Hematopoietic multipotent progenitor cell treated with erythropoietin and hydrocortisone succinate and interleukin-3 and kit ligand, for 4 days (in vitro differentiated cells): ENCODE measurements around the gene RNASEH2A.
"Not testable (repeated sequence)": the region's sequence is repeated elsewhere in the genome, so short reads cannot be mapped to it uniquely, and the experiment has no call there.

Experiments
- DNase-seq: peaks from one replicate; pipeline ENCODE4 v3.0.0-alpha.2; 2015

Gene RNASEH2A

GRCh38 chr19:12794196-12794941 lies 12.0 kb upstream of the RNASEH2A start:
- peak; percentile 29 for DNase-seq

- DNase-seq: no peak
Observed at GRCh38 chr19:12794971-12795381, 11.4 kb upstream of the RNASEH2A start.

DNA sequence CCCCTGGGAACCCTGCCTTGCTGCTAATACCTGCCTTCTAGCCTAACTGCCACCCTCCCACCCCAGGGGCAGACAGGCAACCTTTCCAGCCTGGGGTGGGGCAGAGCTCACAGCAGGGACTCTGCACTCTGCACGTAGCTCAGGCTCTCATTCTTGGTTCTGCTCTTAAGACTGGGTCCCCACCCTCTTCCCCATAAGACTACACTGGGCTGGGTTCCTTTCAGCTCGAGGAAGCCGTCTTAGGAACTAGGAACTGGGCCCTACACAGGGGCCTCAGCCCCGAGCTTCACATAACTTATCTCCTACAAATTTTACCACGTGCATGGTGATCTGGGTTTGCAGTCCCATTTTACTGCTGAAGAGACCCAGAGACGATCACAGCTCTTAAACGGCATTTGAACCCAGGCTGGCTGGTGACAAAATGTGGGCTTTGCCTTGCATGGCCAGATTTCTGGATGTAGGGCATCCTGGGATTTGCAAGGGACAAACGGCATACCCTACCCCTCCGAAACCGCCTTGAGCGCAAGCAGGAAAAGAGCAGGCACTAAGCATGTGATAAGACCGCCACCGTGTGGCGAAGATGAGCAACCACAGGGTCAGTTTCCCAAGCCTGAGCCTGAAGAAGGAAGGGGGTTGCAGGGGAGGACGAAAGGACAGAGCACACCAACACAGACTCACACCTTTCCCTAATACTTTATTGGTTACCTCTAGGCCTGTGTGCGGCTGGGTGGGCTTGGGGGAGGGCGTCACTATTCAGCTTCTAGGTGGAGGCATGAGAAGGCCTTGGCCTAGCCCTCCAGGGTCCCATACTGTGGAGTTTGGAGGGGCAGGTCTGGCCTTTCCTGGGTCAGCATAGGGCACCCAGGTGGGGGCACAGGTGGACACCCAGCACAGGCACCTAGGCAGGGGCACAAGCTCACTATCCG lies 10.0 kb upstream of the RNASEH2A start:
- DNase-seq: peak; percentile 92

DNA sequence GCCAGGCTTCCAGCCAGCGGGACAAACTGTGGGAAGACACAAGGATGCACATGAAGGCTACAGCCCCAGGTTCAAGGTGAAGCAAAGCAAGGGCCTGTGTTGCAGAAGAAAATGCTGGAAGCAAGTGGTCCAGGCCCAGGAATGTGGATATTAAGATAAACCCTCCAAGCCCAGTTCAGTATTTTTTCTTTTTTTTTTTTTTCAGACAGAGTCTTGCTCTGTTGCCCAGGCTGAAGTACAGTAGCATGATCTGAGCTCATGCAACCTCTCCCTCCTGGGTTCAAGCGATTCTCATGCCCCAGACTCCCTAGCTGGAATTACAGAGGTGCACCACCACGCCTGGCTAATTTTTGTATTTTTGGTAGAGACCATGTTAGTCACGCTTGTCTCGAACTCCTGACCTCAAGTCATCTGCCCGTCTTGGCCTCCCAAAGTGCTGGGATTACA lies 9.2 kb upstream of the RNASEH2A start:
- DNase-seq: no peak

DNA sequence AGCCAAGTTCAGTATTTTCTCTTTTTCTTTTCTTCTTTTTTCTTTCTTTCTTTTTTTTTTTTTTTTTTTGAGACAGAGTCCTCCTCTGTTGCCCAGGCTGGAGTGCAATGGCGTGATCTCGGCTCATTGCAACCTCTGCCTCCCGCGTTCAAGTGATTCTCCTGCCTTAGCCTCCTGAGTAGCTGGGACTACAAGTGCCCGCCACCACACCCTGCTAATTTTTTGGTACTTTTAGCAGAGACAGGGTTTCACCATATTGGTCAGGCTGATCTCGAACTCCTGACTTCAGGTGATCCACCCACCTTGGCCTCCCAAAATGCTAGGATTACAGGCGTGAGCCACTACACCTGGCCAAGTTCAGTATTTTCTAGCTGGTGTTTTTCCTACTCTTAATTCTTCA lies 8.8 kb upstream of the RNASEH2A start:
- DNase-seq: not testable (repeated sequence)

DNA sequence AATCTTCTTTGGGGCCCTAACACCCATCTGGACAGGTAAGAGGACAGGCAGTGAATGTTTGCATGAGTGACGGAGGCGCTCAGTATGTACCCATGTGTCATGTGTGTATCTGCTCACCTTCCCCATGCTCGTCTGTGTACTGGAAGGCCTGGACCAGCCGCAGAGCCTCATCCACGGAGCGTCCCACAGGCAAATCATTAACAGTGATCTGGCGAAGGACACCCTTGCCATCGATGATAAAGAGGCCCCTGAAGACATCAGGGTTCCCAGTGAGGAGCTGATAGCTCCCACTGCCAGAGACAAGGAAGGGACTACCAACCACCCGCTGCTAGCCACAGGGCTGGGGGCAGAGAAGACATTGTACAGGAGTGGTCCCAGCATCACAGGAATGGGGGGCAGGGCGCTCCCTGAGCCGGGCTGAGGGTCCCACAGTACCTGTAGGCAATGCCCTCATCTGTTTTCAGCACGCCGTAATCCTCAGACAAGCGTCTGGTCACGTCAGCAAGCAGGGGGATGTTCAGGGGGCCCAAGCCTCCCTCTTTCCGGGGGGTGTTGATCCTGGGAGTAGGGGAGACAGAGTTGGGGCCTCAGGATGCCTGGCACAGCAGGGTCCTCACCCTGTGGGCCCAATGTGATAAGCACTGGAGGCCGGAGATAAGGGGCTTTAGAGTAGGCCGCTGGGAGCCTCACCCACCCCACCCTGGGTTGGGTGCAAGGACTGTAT lies 6.5 kb upstream of the RNASEH2A start:
- DNase-seq: peak; percentile 66

DNA sequence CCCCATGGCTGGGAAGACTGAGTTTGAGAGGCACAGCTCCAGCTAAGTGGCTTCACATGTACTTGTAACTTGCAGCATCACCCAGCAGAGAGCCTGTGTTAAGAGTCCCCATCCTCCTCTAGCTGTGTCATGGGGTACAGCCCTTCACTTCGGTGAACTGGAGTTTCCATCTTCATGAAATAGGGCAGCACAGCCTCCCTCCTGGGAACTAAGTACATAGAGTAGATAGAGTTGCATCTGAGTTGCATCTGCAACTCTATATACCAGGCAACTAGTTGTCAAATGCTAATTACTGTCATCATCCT lies 6.0 kb upstream of the RNASEH2A start:
- DNase-seq: no peak

DNA sequence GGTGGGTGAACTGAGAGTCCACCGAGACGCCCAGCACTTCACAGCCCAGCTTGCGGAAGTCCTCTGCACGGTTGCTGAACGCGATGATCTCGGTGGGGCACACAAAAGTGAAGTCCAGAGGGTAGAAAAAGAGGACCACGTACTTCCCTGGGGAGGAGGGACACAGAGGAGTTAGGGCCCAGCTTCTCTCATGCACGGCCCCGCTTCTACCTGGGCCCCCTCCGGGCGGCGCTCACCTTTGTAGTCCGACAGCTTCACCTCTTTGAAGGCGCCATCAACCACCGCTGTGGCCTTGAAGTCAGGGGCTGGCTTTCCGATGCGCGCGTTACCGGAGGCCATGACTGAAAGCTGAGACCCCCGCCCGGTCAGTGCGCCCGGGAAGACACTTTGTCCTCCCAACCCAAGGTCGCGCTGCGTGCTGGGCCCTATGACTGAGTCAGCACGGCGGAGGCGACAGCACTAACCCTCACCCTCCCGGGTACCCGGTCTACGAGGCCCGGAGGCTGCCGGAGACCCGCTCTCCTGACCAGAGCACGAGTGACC lies 5.4 kb upstream of the RNASEH2A start:
- DNase-seq: peak; percentile 37

- DNase-seq: peak; percentile 93
Observed at GRCh38 chr19:12801466-12802266, 4.7 kb upstream of the RNASEH2A start, which contains the start of the genes PRDX2 and THSD8. Gene PRDX2, minus strand, starts transcription at chr19:12801800. Its CDS starts 539 bp downstream, at chr19:12801261. Gene THSD8, plus strand, starts transcription at chr19:12802069. Its CDS starts 3 bp downstream, at chr19:12802072.

DNA sequence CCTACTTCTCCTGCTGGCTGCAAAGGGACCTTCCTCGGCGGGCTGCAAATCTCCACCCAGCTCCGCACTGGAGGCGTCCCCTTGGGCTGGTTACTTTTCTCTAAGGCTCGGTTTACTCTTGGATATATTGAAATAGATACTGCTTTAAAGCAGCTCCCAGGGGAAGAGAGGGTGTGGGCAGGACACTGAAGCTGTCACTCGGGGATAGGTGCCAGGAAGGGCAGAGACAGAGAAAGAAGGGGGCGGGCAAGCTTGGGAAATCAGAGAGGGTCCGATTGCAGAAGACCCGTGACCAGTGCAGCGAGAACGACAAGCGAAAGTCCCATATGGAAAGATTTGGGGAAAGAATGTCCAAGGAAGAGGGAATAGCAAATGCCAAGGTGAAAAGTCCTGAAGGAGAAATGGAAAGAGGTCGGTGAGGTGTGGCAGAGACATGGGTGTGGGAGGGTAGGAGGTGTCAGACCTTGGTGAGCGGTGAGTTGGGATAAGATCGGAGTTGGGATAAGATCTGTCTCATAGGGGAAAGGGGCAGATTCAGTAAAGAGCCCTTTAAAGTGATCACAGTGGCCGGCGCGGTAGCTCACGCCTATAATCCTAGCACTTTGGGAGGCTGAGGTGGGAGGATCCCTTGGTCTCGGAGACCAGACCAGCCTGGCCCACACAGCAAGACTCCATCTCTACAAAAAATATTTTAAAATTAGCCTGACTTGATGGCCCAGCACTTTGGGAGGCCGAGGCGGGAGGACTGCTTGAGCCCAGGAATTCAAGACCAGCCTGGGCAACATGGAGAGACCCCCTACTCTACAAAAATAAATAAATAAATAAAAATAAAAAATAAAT lies 3.9 kb upstream of the RNASEH2A start:
- no peak for DNase-seq

DNA sequence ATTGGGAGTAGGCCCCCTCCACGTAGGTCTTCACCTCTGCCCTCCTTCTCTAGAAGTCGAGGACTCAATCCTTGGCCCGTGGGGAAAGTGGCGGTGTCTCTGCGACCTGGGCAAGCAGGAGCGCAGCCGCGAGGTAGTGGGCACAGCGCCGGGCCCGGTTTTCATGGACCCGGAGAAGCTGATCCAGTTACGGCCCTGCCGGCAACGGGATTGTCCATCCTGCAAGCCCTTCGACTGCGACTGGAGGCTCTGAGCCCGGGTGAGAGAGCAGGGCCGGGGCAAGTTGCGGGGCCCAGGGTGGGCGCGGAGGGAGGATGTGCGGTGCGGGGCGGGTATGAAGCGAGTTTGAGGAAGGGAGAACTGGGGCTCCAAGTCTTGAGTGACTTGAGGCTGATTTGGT lies 2.3 kb upstream of the RNASEH2A start:
- DNase-seq: no peak

DNA sequence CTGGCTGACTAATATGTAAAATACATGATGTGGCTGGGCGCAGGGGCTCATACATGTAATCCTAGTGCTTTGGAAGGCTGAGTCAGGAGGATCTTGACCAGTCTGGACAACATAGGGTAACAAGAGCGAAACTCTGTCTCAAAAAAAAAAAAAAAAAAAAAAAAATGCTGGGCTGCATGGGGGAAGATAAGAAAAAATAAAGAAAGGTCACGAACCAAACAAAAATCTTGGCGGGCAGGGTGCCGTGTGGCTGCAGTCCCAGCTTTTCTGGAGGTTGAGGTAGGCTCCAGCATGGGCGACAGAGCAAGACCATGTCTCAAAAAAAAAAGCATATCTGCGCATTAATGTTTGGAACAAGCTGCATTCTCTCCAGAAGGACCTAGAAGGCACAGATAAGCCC lies 8.7 kb downstream of the RNASEH2A start:
- DNase-seq: no peak

GRCh38 chr19:12817188-12817587 lies 10.8 kb downstream of the RNASEH2A start:
- DNase-seq: not testable (repeated sequence)

GRCh38 chr19:12817810-12818209 lies 11.4 kb downstream of the RNASEH2A start:
- not testable (repeated sequence) for DNase-seq

GRCh38 chr19:12821761-12822160 lies 15.4 kb downstream of the RNASEH2A start:
- DNase-seq: no peak

DNA sequence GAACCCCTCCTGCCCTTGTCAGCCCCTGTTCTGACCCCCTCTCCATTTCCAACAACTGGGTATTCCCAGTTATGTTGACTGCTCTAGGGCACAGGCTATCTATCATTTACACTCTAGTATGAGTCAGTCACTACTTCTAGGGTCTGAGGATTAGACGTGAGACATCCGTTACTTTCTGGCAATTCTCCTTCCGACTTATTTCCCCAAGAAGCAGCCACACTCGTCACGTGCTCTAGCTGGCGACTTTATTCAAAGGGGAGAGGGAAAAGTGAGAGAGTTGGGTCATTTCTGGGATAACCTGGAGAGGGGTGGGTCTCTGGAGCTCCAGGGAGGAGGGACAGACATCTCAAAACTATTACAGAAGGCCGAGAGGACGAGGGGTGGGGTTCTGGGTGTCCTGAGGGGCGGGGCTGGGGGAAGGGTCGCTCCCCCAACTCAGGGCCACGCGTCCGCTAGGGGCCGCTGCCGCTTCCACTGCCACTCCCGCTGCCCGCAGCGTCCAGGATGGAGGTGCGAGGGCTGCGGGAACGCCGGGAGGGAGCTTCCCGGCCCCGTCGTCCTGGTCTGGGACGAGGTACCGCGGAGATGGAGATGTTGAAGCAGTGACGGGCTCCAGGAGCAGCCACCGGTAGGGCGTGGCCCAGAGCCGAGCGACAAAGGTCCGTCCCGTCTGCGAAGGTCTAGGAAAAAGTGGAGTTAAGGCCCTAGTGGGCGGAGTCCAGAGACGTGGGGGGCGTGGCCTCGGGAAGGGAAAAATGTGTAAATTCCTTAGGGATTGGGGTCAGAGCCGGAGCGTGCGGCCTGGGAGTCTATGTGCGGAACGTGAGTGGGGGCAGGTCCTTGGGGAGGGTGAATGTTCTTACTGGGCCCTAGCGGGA lies 19.1 kb downstream of the RNASEH2A start:
- DNase-seq: peak; percentile 65

DNA sequence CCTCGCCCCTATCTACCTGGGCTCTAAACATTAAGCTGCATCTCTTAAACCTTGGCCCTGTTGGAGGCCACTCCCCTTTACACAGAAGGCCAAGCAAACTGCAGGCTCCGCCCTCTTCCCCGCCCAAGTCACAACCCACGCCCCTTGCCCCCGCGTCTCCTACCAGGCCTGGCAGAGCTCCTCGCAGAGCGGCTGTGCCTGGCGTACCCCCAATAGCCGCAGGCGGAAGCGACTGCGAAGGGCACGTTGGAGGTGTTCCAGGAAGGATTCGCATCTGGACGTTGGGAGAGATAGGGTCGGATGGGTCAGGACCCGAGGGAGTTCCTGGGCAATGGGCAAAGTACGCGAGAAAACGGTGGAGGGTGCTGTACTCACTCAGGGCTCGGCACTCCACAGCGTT lies 22.1 kb downstream of the RNASEH2A start:
- DNase-seq: peak; percentile 90

- no peak for DNase-seq
Observed at GRCh38 chr19:12833418-12833737, 27.0 kb downstream of the RNASEH2A start.

DNA sequence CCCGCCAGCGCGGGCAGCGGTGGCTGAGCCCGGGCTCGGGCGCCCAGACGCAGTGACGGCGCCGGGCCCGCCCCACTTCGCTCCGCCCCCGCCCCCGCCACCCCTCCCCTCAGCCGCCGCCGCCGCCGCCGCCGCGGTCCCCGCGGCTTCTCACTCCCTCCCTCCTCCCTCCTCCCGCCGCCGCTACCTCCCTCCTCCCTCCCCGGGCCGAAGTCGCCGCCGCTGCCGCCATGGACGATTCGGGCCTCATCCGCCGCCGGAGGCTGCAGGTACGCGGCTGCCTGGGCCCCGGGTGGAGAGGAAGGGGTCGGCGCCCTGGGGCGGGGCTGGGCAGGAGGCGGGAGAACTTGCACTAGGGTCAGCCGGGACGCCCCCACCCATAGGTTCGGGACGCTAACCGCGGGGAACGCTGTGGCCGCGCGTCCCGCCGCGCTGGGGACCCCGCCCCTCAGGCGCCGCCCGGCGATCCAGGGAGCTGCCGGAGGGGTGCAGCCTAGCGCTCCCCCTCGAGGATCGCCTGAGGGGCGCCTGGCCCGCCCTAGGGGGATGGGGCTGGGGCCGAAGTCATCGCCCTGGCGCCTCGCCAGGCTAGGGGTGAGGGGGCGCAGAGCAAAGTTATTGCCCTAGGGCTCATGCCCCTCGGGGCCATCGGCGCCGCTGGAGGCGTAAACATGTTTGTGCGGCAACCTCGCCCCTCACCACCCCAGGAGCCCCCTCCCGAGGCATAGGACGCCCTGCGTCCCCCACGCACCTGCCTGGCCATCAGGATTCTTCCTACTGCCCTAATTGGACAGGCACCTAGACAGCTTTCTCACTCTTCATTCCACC lies 27.6 kb downstream of the RNASEH2A start:
- peak; percentile 58 for DNase-seq
